ENCODE results near the gene ZDHHC14.
"Not testable (repeated sequence)": the region's sequence is repeated elsewhere in the genome, so short reads cannot be mapped to it uniquely, and the experiment has no call there.

ZDHHC14 gene

DNA sequence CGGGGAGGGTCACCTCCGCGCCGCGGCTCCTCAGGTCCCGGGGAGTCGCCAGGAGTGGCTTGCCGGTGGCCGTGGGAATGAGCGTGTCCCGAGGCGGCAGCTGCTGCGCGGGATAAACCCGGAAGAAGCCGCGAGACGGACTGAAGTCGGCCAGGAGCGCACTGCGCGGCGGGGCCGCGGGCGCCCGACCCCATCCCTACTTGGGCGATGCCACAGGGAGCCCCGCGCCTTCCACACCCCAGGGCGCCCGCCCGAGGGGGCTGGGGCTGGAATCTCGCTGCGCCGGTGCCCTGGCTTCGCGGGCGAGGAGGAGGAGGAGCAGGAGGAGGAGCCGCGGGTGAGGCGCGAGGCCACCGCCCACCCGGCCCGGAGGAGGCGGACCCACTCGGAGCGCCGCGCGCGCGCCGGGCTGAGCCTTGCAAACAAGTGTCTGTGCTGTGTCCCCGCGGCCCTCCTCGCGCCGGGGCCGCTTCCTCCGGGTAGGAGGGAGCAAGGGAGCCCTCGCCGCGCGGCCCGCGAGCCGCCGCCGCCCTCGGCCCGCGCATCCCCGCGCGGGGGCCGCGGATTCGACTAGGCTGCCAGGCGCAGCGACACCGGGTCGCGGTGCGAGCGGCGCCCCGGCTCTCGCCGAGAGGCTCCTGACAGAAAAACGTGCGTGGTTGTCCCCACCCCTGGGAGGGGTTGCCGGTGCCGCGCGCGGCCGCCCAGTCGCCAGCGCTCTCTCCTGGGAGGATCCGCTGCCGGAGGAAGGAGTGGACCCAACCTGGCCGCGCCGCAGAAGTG is at the start of gene ZDHHC14:
Gene ZDHHC14, plus strand, starts transcription at position 412 of the 783 bp plus-strand sequence.
- Histone ChIP-seq H3K27me3 (ENCODE audit: low read depth) (no peaks in the 10 kb centered on the region), H3K4me1 (peaks cover 10% of the 10 kb centered on the region), H3K9me3 (no peaks in the 10 kb centered on the region), H3K4me3 (peak within 1 kb of the TSS; percentile 71), H3K36me3 (replicated peaks) (no peaks in the 10 kb centered on the region)
- DNase-seq (ENCODE audit: low spot score in 2 of 2): peak; percentile 65 to 91
- in situ Hi-C loops (cut with MboI; ENCODE audit: low sequenced_read_pairs): no loop called here

DNA sequence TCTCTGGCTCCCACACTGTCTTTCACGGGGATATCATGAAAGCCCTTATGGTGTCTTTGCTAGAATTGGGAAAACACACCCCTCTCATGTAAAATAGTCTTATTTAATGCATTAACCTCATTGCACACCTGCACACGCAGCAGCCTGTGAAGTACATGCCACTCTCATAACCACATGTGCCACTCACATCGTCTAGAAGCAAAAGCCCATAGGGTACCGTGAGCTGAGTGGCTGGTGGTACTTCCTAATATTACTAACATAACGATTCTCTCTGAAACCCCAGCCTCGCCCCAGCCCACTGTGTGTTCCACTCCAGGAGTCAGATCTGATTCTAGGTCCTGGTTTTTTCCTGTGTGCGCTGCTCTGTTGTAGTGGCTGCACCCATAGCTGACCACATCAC is 48.2 kb upstream of the ZDHHC14 start:
- Histone ChIP-seq H3K27me3 (ENCODE audit: low read depth) (peaks cover 14% of the 10 kb centered on the region), H3K4me1 (no peaks in the 10 kb centered on the region), H3K9me3 (no peaks in the 10 kb centered on the region), H3K4me3 (no peak overlapping the region), H3K36me3 (replicated peaks) (no peaks in the 10 kb centered on the region)
- in situ Hi-C loops (cut with MboI; ENCODE audit: low sequenced_read_pairs): no loop called here
- no peak for DNase-seq (ENCODE audit: low spot score in 2 of 2)

DNA sequence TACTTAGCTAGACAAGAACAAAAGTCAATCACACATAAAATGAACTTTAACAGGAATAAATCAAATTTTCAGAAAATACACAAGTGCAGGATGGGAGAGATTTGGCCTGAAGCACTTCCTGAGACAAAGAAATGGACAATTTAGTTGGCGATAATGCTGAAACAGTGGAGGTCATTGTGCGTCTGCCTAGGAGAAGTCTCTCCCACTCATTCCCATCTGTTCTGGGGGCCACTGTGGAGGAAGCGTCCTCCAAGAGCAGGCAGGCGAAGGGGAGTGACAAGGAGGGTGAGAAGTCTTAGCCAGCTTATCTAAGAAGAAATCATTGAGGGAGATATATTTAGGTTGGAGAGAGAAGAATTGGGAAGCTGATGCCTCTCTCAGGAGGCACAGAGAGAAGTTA is 47.5 kb upstream of the ZDHHC14 start:
- H3K27me3 ChIP-seq (ENCODE audit: low read depth): peaks cover 11% of the 10 kb centered on the region
- no peak overlapping the region for H3K4me3 ChIP-seq
- in situ Hi-C loops (cut with MboI; ENCODE audit: low sequenced_read_pairs): no loop called here
- no peaks in the 10 kb centered on the region for H3K9me3 ChIP-seq
- no peaks in the 10 kb centered on the region for H3K4me1 ChIP-seq
- H3K36me3 ChIP-seq (replicated peaks): no peaks in the 10 kb centered on the region
- no peak for DNase-seq (ENCODE audit: low spot score in 2 of 2)

DNA sequence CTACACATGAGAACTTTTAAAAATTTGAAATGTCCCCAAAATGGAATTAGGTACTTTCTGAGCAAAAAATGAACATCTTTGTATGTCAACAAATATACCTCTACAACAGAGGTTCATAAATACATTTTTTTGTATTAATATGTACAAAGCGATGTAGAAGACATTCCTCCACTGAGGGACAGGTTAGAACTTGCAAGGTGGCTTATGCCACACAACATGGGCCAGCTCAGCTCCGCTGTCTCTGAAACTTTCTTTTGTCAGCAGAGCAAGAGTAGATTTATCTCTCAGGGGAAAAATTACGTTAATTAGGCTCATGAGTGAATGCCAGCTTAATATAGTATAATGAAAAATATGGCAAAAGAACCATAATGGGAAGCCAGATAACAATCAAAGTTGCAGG is 47.0 kb upstream of the ZDHHC14 start:
- no peak for DNase-seq (ENCODE audit: low spot score in 2 of 2)
- no peak overlapping the region for H3K4me3 ChIP-seq
- H3K4me1 ChIP-seq: no peaks in the 10 kb centered on the region
- H3K27me3 ChIP-seq (ENCODE audit: low read depth): peaks cover 11% of the 10 kb centered on the region
- no peaks in the 10 kb centered on the region for H3K36me3 ChIP-seq (replicated peaks)
- H3K9me3 ChIP-seq: no peaks in the 10 kb centered on the region
- in situ Hi-C loops (cut with MboI; ENCODE audit: low sequenced_read_pairs): no loop called here

DNA sequence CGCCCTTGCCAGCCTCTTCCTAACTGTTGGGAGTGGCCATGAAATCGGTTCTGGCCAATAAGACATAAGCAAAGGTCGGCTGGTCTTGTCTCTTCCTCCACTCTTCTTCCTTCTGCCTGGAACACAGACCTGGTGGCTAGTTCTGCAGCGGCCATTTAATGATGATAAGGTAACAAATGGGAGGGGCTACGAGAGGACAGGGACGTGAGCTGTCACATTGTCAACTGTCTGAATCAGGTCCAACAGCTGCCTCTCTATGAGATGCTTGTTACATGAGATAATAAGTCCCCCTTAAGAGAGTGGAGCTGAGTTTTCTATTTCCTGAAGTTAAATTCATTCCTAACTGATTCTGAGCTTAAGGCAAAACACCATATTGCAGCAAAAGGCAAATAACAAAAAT is 45.2 kb upstream of the ZDHHC14 start:
- in situ Hi-C loops (cut with MboI; ENCODE audit: low sequenced_read_pairs): no loop called here
- DNase-seq (ENCODE audit: low spot score in 2 of 2): no peak

DNA sequence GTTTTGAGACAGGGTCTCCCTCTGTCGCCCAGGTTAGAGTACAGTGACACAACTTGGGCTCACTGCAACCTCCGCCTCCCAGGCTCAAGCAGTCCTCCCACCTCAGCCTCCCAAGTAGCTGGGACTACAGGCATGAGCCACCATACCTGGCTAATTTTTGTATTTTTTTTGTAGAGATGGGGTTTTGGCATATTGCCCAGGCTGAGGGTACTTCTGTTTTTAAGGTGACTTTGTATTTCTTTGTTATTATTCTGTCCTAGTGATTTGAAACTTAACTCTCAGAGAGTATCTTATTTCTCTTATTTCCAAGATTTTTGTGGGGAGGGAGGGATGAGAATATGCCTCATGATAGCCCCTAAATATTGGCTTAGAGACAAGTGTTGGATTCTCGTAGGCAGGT is 43.7 kb upstream of the ZDHHC14 start:
- H3K9me3 ChIP-seq; DNase-seq (ENCODE audit: low spot score in 2 of 2); in situ Hi-C loops (cut with MboI; ENCODE audit: low sequenced_read_pairs); H3K4me3 ChIP-seq; H3K27me3 ChIP-seq (ENCODE audit: low read depth); H3K36me3 ChIP-seq (replicated peaks); H3K4me1 ChIP-seq: not testable (repeated sequence)

More for the DNA sequence above, 45.2 kb upstream of the ZDHHC14 start:
- Histone ChIP-seq H3K27me3 (ENCODE audit: low read depth) (peaks cover 7% of the 10 kb centered on the region), H3K9me3 (no peaks in the 10 kb centered on the region), H3K4me1 (no peaks in the 10 kb centered on the region), H3K36me3 (replicated peaks) (no peaks in the 10 kb centered on the region), H3K4me3 (no peak overlapping the region)

DNA sequence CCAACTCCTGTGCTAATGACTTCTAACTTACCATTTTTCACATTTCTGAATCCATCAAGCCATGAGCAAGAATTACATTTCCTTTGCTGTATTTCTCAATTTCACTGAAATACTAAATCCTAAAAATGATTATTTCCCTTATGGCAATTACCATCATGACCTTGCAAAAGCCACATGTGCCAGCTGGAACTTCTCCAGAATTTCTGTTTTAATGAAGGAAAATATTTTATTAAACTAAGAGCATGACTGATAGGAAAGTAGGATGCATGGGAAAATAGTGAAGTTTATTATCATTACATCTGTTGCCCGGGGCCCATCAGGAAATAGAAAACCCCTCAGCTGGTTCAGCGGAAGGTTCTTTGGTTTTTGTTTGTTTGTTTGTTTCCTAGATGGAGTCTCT is 43.2 kb upstream of the ZDHHC14 start:
- Histone ChIP-seq H3K36me3 (replicated peaks) (no peaks in the 10 kb centered on the region), H3K27me3 (ENCODE audit: low read depth) (peaks cover 10% of the 10 kb centered on the region), H3K4me3 (no peak overlapping the region), H3K4me1 (no peaks in the 10 kb centered on the region), H3K9me3 (no peaks in the 10 kb centered on the region)
- in situ Hi-C loops (cut with MboI; ENCODE audit: low sequenced_read_pairs): no loop called here
- DNase-seq (ENCODE audit: low spot score in 2 of 2): no peak

DNA sequence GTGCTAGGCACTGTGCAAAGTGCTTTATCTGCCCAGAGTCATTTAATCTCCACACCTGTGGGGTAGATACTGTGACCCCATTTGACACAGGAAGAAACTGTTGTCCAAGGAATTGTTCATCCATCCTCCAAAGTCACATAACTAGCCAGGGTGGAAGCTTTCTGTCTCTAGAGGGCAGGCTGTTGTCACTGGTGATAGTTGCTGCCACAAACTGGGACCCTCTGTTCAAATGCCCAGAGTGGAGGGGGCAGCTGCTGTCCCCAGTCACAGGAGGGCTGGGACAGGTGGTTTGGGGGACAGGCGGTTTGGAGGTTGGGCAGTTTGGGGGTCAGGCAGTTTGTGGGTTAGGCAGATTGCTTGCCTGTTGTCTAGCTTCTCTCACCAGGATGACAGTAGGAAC is 41.6 kb upstream of the ZDHHC14 start:
- Histone ChIP-seq H3K4me1 (no peaks in the 10 kb centered on the region), H3K36me3 (replicated peaks) (no peaks in the 10 kb centered on the region), H3K27me3 (ENCODE audit: low read depth) (peaks cover 14% of the 10 kb centered on the region), H3K4me3 (no peak overlapping the region), H3K9me3 (no peaks in the 10 kb centered on the region)
- no peak for DNase-seq (ENCODE audit: low spot score in 2 of 2)
- in situ Hi-C loops (cut with MboI; ENCODE audit: low sequenced_read_pairs): no loop called here

DNA sequence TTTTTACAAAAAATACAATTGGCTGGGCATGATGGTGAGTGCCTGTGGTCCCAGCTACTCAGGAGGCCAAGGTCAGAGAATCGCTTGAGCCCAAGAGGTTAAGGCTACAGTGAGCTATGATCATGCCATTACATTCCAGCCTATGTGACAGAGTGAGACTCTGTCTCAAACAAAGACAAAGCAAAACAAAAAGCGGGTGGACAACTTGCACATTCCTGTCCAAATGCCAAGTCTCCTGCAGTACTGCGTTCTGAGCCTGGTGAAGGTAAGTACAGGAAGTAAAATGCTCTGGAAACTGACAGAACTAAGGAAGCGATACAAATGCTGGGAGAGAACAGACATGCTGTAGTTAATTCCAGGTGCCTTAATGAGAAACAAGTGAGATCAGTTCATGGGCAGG is 37.3 kb upstream of the ZDHHC14 start:
- no peak overlapping the region for H3K4me3 ChIP-seq
- in situ Hi-C loops (cut with MboI; ENCODE audit: low sequenced_read_pairs): no loop called here
- no peaks in the 10 kb centered on the region; the same call in 1 of the 2 replicates for H3K9me3 ChIP-seq
- no peaks in the 10 kb centered on the region for H3K36me3 ChIP-seq (replicated peaks)
- H3K4me1 ChIP-seq: no peaks in the 10 kb centered on the region
- no peak for DNase-seq (ENCODE audit: low spot score in 2 of 2)
- H3K27me3 ChIP-seq (ENCODE audit: low read depth): peaks cover 18% of the 10 kb centered on the region

DNA sequence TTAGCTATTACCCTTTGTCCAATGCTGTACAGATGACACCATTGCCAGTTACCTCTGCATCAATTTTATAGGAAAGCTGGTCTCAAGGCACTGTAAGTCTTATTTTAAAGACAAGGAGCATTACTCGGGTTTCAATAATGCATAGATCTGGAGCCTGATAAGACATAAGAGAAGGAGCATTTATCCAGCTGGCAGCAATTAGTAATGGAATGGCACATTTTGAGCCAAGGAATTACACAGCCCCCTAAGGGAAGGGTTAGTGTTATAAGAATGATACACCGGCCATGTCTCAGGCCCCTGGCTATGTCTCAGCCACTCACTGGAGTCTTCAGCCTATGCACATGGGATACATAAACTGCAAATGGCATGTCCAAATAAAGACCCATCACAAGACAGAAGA is 34.6 kb upstream of the ZDHHC14 start:
- no peak for DNase-seq (ENCODE audit: low spot score in 2 of 2)
- Histone ChIP-seq H3K4me3 (no peak overlapping the region), H3K36me3 (replicated peaks) (no peaks in the 10 kb centered on the region), H3K9me3 (no peaks in the 10 kb centered on the region; the same call in 1 of the 2 replicates), H3K4me1 (no peaks in the 10 kb centered on the region), H3K27me3 (ENCODE audit: low read depth) (peaks cover 16% of the 10 kb centered on the region)
- in situ Hi-C loops (cut with MboI; ENCODE audit: low sequenced_read_pairs): no loop called here

DNA sequence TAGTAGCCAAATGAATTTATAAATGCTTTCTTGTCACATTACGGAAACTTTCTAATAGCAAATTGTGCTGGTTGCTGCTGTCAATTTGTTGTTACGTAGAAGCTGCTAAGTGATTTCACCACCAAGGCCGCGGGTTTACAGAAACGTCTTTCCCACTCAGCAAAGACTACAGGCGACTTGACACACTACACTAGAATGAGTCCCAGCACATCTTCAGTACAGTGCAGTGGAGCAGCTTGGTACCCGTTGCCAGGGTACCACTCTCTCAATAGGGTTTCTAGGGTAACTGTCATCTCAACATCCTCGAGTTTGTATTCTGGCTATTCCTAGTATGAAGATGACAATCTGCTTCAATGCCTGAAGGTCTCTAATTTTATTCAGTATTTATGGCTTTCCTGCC is 22.7 kb upstream of the ZDHHC14 start:
- no peaks in the 10 kb centered on the region for H3K4me1 ChIP-seq
- in situ Hi-C loops (cut with MboI; ENCODE audit: low sequenced_read_pairs): no loop called here

DNA sequence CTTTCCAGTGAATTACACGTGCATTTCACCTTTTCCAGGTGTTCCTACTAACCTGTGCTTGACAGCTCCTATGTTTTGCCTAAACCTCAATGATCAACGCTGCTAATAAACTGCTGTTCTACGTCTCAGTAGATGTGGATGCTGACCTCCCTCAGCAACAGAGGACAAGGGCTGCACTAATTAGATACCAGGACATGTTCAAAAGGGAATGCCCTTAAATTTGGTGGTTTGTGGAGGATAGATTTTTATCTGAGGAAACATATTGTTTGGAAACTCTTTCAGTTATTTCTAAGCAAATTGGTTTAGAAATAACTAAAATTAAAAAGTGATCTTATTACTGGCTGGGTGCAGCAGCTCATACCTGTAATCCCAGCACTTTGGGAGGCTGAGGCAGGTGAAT is 19.1 kb upstream of the ZDHHC14 start:
- H3K36me3 ChIP-seq (replicated peaks): no peaks in the 10 kb centered on the region
- in situ Hi-C loops (cut with MboI; ENCODE audit: low sequenced_read_pairs): no loop called here
- no peaks in the 10 kb centered on the region for H3K4me1 ChIP-seq
- H3K4me3 ChIP-seq: no peak overlapping the region
- H3K27me3 ChIP-seq (ENCODE audit: low read depth): peaks cover 5% of the 10 kb centered on the region; the same call in 1 of the 2 replicates
- H3K9me3 ChIP-seq: no peaks in the 10 kb centered on the region
- DNase-seq (ENCODE audit: low spot score in 2 of 2): no peak

More for the DNA sequence above, 22.7 kb upstream of the ZDHHC14 start:
- Histone ChIP-seq H3K27me3 (ENCODE audit: low read depth) (peaks cover 2% of the 10 kb centered on the region), H3K36me3 (replicated peaks) (no peaks in the 10 kb centered on the region), H3K9me3 (no peaks in the 10 kb centered on the region), H3K4me3 (no peak overlapping the region)
- no peak for DNase-seq (ENCODE audit: low spot score in 2 of 2)

DNA sequence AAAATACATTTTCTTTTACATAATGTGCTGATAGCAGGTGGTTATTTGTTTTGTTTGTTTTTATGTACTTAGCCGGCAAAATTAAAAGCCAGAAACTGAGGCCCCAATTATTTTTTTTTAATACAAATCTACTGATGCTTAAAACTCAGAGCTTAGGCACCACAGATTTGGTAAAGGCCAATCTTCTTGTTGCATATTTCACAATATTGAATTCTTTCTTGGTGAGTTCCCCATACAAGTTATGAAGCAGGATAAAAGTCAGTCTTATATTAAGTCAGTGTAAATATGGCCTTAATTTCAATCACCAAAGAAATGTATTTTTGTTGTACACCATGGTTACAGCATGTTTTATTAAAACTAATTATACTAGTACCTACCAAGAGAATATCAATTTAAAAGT is 16.3 kb upstream of the ZDHHC14 start:
- H3K36me3 ChIP-seq (replicated peaks): no peaks in the 10 kb centered on the region
- H3K4me1 ChIP-seq: no peaks in the 10 kb centered on the region
- DNase-seq (ENCODE audit: low spot score in 2 of 2): no peak
- H3K27me3 ChIP-seq (ENCODE audit: low read depth): peaks cover 7% of the 10 kb centered on the region; the same call in 1 of the 2 replicates
- H3K9me3 ChIP-seq: no peaks in the 10 kb centered on the region
- in situ Hi-C loops (cut with MboI; ENCODE audit: low sequenced_read_pairs): no loop called here
- H3K4me3 ChIP-seq: no peak overlapping the region

DNA sequence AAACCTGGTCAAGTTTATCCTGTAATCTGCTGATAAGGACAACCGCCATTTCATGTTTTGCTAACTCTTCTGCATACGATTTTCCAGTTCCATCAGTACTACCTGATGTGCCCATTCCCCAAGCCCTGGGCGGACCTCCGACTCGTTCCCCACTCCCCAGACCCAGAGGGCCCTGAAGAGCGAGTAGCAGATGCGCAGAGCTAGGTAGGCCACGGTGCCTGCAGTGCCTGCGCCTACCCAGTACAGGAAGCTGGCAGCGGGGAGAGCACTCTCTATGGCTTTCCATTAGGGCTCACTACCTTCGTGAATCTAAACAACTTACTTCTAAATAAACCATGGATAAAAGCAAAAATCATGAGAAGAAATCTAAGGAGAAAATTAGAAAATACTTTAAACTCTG is 14.3 kb upstream of the ZDHHC14 start:
- no peaks in the 10 kb centered on the region for H3K36me3 ChIP-seq (replicated peaks)
- H3K27me3 ChIP-seq (ENCODE audit: low read depth): peaks cover 7% of the 10 kb centered on the region; the same call in 1 of the 2 replicates
- in situ Hi-C loops (cut with MboI; ENCODE audit: low sequenced_read_pairs): no loop called here
- no peak for DNase-seq (ENCODE audit: low spot score in 2 of 2)
- H3K9me3 ChIP-seq: no peaks in the 10 kb centered on the region
- no peak overlapping the region for H3K4me3 ChIP-seq
- H3K4me1 ChIP-seq: no peaks in the 10 kb centered on the region

Measured in HAP-1 (cell line).